Nephron (organoid): ENCODE data around the gene RAB3IL1.

Source experiments
- H3K27ac Mint-ChIP-seq, 3 experiments: 2 replicates each; pipeline ENCODE4 v1.8.0; 2020; ENCODE audit warnings: mixed read lengths in 3 of 3, mild to moderate bottlenecking in 2 of 3, moderate library complexity in 1 of 3
- H3K27me3 Mint-ChIP-seq: 2 replicates; pipeline ENCODE4 v1.8.0; 2021; ENCODE audit warnings: low read depth, mild to moderate bottlenecking, moderate library complexity, mixed read lengths
- H3K36me3 Mint-ChIP-seq: 2 replicates; pipeline ENCODE4 v1.8.0; 2020; ENCODE audit warnings: low read depth, mixed read lengths
- H3K4me1 Mint-ChIP-seq: 2 replicates; pipeline ENCODE4 v1.8.0; 2020; ENCODE audit warnings: mixed read lengths
- H3K4me3 Mint-ChIP-seq, 3 experiments: 2 replicates each; pipeline ENCODE4 v1.8.0; 2020; ENCODE audit warnings: mild to moderate bottlenecking in 3 of 3, mixed read lengths in 3 of 3, moderate library complexity in 2 of 3
- H3K9me3 Mint-ChIP-seq: 2 replicates; pipeline ENCODE4 v1.8.0; 2020; ENCODE audit warnings: mixed read lengths
- CTCF ChIP-seq, 3 experiments: fragments of 200-600 bp; sonication (generic); IDR thresholded peaks; one replicate each; pipeline ENCODE4 v1.5.0; 2021; ENCODE audit warnings: antibody characterized with exemption in 3 of 3; ENCODE audit not compliant: unreplicated experiment in 3 of 3

Gene RAB3IL1

GRCh38 chr11:61913699-61914395 lies 3.5 kb downstream of the RAB3IL1 start:
- no peaks in the 10 kb centered on the region for H3K36me3 Mint-ChIP-seq
- no peak for TF ChIP-seq CTCF (IDR thresholded peaks at IDR 0.05; ENCODE audit: unreplicated experiment in 3 of 3)
- H3K9me3 Mint-ChIP-seq: no peaks in the 10 kb centered on the region

GRCh38 chr11:61912991-61913698 lies 4.2 kb downstream of the RAB3IL1 start:
- Mint-ChIP-seq H3K36me3 (no peaks in the 10 kb centered on the region), H3K4me3 (peak overlapping the region in 2 of 3 experiments; percentile 75 to 87), H3K9me3 (no peaks in the 10 kb centered on the region), H3K4me1 (peaks cover 60% of the 10 kb centered on the region), H3K27ac (peak overlapping the region; percentile 64 to 94 (median 84)), H3K27me3 (peaks cover 5% of the 10 kb centered on the region)
- no peak for TF ChIP-seq CTCF (IDR thresholded peaks at IDR 0.05; ENCODE audit: unreplicated experiment in 3 of 3)

More at GRCh38 chr11:61913699-61914395, 3.5 kb downstream of the RAB3IL1 start:
- Mint-ChIP-seq H3K4me1 (peaks cover 61% of the 10 kb centered on the region), H3K4me3 (peak overlapping the region; percentile 56 to 87 (median 75)), H3K27me3 (peaks cover 11% of the 10 kb centered on the region), H3K27ac (peak overlapping the region; percentile 64 to 94 (median 64))

- H3K4me3 Mint-ChIP-seq: peak overlapping the region in 2 of 3 experiments; percentile 2 to 13
- TF ChIP-seq CTCF (IDR thresholded peaks at IDR 0.05; ENCODE audit: unreplicated experiment in 3 of 3): no peak
- peaks cover 1% of the 10 kb centered on the region for H3K36me3 Mint-ChIP-seq
- peaks cover 54% of the 10 kb centered on the region for H3K4me1 Mint-ChIP-seq
- H3K27ac Mint-ChIP-seq: peak overlapping the region; percentile 45 to 94 (median 84)
- no peaks in the 10 kb centered on the region for H3K9me3 Mint-ChIP-seq
- H3K27me3 Mint-ChIP-seq: peaks cover 5% of the 10 kb centered on the region
Observed at GRCh38 chr11:61912530-61912898, 4.9 kb downstream of the RAB3IL1 start.

GRCh38 chr11:61911701-61912529 lies 5.5 kb downstream of the RAB3IL1 start:
- H3K4me1 Mint-ChIP-seq: peaks cover 54% of the 10 kb centered on the region
- peaks cover 3% of the 10 kb centered on the region for H3K36me3 Mint-ChIP-seq
- peaks cover 5% of the 10 kb centered on the region for H3K27me3 Mint-ChIP-seq
- H3K27ac Mint-ChIP-seq: peak overlapping the region; percentile 89 to 94 (median 91)
- TF ChIP-seq CTCF (IDR thresholded peaks at IDR 0.05; ENCODE audit: unreplicated experiment in 3 of 3): no peak
- H3K4me3 Mint-ChIP-seq: peak overlapping the region; percentile 26 to 58 (median 55)
- no peaks in the 10 kb centered on the region for H3K9me3 Mint-ChIP-seq

- Mint-ChIP-seq H3K4me3 (peak overlapping the region in 1 of 3 experiments; percentile 58), H3K36me3 (peaks cover 3% of the 10 kb centered on the region), H3K9me3 (no peaks in the 10 kb centered on the region), H3K4me1 (peaks cover 54% of the 10 kb centered on the region), H3K27ac (peak overlapping the region; percentile 89 to 94 (median 91)), H3K27me3 (peaks cover 5% of the 10 kb centered on the region)
- no peak for TF ChIP-seq CTCF (IDR thresholded peaks at IDR 0.05; ENCODE audit: unreplicated experiment in 3 of 3)
Observed at GRCh38 chr11:61911128-61911700, 6.2 kb downstream of the RAB3IL1 start.
